ENCODE results near the gene GID8.

DNA sequence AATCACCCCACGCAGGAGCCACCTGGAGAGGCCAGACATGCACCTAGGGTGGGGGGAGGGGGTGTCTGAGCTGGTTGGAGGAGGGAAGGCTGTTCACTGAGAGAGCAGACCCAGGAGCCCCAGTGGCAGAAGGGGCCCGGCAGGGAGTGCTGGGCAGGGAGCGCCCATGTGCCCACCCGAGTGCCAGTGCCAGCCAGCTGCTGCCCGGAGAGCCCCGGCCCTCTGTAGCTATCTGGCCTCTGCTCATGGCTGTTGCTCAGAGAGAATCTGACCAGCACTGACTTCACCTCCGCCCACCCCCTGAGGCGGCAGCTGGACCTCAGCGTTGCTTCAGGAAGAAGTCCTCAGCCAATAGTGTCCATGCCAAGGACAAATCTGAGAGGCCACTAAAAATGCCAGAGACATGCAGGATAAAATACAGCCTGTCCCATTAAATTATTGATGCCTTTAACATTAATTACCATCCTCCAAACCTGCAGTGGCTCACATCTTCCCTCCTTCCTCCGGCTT, 37.4 kb downstream of the GID8 start:
- TF ChIP-seq, protein P1, sequence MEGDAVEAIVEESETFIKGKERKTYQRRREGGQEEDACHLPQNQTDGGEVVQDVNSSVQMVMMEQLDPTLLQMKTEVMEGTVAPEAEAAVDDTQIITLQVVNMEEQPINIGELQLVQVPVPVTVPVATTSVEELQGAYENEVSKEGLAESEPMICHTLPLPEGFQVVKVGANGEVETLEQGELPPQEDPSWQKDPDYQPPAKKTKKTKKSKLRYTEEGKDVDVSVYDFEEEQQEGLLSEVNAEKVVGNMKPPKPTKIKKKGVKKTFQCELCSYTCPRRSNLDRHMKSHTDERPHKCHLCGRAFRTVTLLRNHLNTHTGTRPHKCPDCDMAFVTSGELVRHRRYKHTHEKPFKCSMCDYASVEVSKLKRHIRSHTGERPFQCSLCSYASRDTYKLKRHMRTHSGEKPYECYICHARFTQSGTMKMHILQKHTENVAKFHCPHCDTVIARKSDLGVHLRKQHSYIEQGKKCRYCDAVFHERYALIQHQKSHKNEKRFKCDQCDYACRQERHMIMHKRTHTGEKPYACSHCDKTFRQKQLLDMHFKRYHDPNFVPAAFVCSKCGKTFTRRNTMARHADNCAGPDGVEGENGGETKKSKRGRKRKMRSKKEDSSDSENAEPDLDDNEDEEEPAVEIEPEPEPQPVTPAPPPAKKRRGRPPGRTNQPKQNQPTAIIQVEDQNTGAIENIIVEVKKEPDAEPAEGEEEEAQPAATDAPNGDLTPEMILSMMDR (conservative IDR thresholded peaks at IDR 0.05; ENCODE audit: low read depth, low read length), result no peak
- TF ChIP-seq EZH2 (IDR thresholded peaks at IDR 0.05; ENCODE audit: borderline replicate concordance, low read depth, low read length, poor library complexity, severe bottlenecking), result no peak

All from A673 (cell line).